HepG2 (cell line): ENCODE data around the gene FKBP8. TPM values are rescaled to one million over a fixed set of nuclear protein-coding genes. Genes with fewer than 3 reads are reported as not detected.

Experiments used
- CCAR2 ChIP-seq: fragments of 200-400 bp; formaldehyde crosslinking; optimal IDR thresholded peaks from 2 replicates; pipeline ENCODE3; 2018; ENCODE audit warnings: low read depth, mild to moderate bottlenecking, low read length, moderate library complexity
- KAT8 ChIP-seq: IDR thresholded peaks from 2 replicates; pipeline ENCODE4 v1.6.1; 2016; ENCODE audit warnings: missing genetic modification reagents, missing compliant biosample characterization
- MXI1 ChIP-seq: IDR thresholded peaks from 3 replicates; pipeline ENCODE4 v1.6.1; 2012; ENCODE audit warnings: low read depth, low read length, inconsistent platforms, borderline replicate concordance
- NRL ChIP-seq: sonication (generic); formaldehyde crosslinking; IDR thresholded peaks from 2 replicates; pipeline ENCODE4 v1.5.0; 2020; ENCODE audit warnings: missing genetic modification reagents, mild to moderate bottlenecking, moderate library complexity, borderline replicate concordance
- RAD21 ChIP-seq: fragments of 450-650 bp; formaldehyde crosslinking; IDR thresholded peaks from 2 replicates; pipeline ENCODE4 v1.5.0; 2020; ENCODE audit warnings: mild to moderate bottlenecking
- SIN3B ChIP-seq: fragments of 150-350 bp; IDR thresholded peaks from 2 replicates; pipeline ENCODE4 v1.6.1; 2014; ENCODE audit warnings: low read length
- ZNF501 ChIP-seq: sonication (generic); formaldehyde crosslinking; IDR thresholded peaks from 2 replicates; pipeline ENCODE4 v1.5.1; 2020; ENCODE audit warnings: mild to moderate bottlenecking, moderate library complexity, missing genetic modification reagents
- ZNF687 ChIP-seq: sonication (generic); formaldehyde crosslinking; IDR thresholded peaks from 2 replicates; pipeline ENCODE4 v1.5.1; 2020; ENCODE audit warnings: mild to moderate bottlenecking, missing genetic modification reagents, moderate library complexity
- ZNF768 ChIP-seq: sonication (generic); formaldehyde crosslinking; IDR thresholded peaks from 2 replicates; pipeline ENCODE4 v1.4.0; 2020; ENCODE audit warnings: missing genetic modification reagents
- polyA plus RNA-seq, 8 experiments: library from polyadenylated mRNA; depleted of rRNA in 3 of 8; stranded (reverse) in 7 of 8; unstranded in 1 of 8; fragments of >200 nt; fragmentation: Illumina TruSeq in 4 of 8; extraction: Trizol in 4 of 8; gene quantifications; 2 replicates each; pipeline versions ENCODE4 v1.2.1 to v1.2.3, GENCODE V29; 2011 to 2016; ENCODE audit warnings: low read depth in 4 of 8, missing spikeins in 1 of 8, mixed read lengths in 1 of 8; ENCODE audit not compliant: insufficient read depth in 1 of 8
- total RNA-seq, 5 experiments: library from RNA; depleted of rRNA; stranded (reverse); fragments of >200 nt; fragmentation: Illumina TruSeq; extraction: Trizol; gene quantifications; 2 replicates each; pipeline ENCODE4 v1.2.3, GENCODE V29; 2016; ENCODE audit warnings: low read depth in 1 of 5
- TF ChIP-seq, protein P1 (sequence below): sonication (generic); formaldehyde crosslinking; IDR thresholded peaks from 2 replicates; pipeline ENCODE4 v1.5.0; 2020; ENCODE audit warnings: missing genetic modification reagents, mild to moderate bottlenecking, borderline replicate concordance

Gene FKBP8
- total and polyA plus RNA-seq, 2 of the 13 experiments (the other 11 are each of a cell fraction or from before 2014, with no cell fraction given): 81.7 to 93.9 TPM

DNA sequence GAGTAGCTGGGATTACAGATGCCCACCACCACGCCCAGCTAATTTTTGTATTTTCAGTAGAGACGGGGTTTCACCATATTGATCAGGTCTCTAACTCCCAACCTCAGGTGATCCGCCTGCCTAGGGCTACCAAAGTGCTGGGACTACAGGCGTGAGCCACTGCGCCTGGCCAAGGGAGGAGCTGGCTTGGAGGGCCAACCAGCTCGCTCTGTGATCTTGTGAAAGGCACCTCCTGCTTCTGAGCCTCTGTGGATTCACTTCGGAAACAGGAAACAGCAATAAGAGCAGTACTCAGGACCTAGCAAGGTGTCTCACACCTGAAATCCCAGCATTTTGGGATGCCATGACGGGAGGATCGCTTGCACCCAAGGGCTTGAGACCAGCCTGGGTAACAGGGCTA is 19.5 kb downstream of the FKBP8 start (continued):
- TF ChIP-seq ZNF687 (CRISPR knock-in tag) (peak; percentile 54), ZNF768 (0 out of 2 replicates have a peak, but pooled peaks have one; percentile 23), NRL (no peak), RAD21 (CRISPR knock-in tag) (peak; percentile 12; the same call in 1 of the 2 replicates), MXI1 (0 out of 3 replicates have a peak, but pooled peaks have one; percentile 13), ZNF501 (CRISPR knock-in tag) (0 out of 2 replicates have a peak, but pooled peaks have one; percentile 15), KAT8 (CRISPR knock-in tag) (no peak), CCAR2 (no peak), SIN3B (no peak)
- TF ChIP-seq, protein P1, sequence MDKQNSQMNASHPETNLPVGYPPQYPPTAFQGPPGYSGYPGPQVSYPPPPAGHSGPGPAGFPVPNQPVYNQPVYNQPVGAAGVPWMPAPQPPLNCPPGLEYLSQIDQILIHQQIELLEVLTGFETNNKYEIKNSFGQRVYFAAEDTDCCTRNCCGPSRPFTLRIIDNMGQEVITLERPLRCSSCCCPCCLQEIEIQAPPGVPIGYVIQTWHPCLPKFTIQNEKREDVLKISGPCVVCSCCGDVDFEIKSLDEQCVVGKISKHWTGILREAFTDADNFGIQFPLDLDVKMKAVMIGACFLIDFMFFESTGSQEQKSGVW (CRISPR knock-in tag): no peak
